Kidney glomerular epithelial cell (primary cell): ENCODE measurements around the gene AFF1.

Experiments used
- DNase-seq: peaks from one replicate; lab custom pipeline; 2025; lab: John Stamatoyannopoulos, UW

Gene AFF1

GRCh38 chr4:87151730-87152129, 216.9 kb downstream of the AFF1 start:
- no peak for DNase-seq

- no peak for DNase-seq
Observed at GRCh38 chr4:87152310-87153041, 217.7 kb downstream of the AFF1 start.

GRCh38 chr4:87153078-87153870, 218.5 kb downstream of the AFF1 start:
- DNase-seq: no peak

GRCh38 chr4:87165892-87166291, 231.1 kb downstream of the AFF1 start:
- DNase-seq: no peak

- DNase-seq: no peak
Observed at GRCh38 chr4:87166296-87166854, 231.6 kb downstream of the AFF1 start.

- no peak for DNase-seq
Observed at GRCh38 chr4:87171944-87172343, 237.1 kb downstream of the AFF1 start.

- no peak for DNase-seq
Observed at GRCh38 chr4:87174672-87175071, 239.9 kb downstream of the AFF1 start.

GRCh38 chr4:87179751-87180150, 244.9 kb downstream of the AFF1 start:
- DNase-seq: no peak

- DNase-seq: no peak
Observed at GRCh38 chr4:87180767-87181166, 246.0 kb downstream of the AFF1 start.

- DNase-seq: no peak
Observed at GRCh38 chr4:87185146-87185870, 250.5 kb downstream of the AFF1 start.

- no peak for DNase-seq
Observed at GRCh38 chr4:87188048-87188447, 253.2 kb downstream of the AFF1 start.

GRCh38 chr4:87188932-87189331, 254.1 kb downstream of the AFF1 start:
- no peak for DNase-seq
